ENCODE results near the gene SP1. TPM values are rescaled to one million over a fixed set of nuclear protein-coding genes. Genes with fewer than 3 reads are reported as not detected.

Gene SP1
- total and polyA plus RNA-seq, 2 of the 4 experiments (the other 2 are of a cell fraction), result 19.7 to 53.6 TPM

- dilution Hi-C loops (cut with HindIII; ENCODE audit: low sequenced_read_pairs, unreplicated experiment) (no loop called here), intact Hi-C loops (cut with micrococcal nuclease) (no loop called here), in situ Hi-C loops (cut with MboI; ENCODE audit: low sequenced_read_pairs) (no loop called here)
- H2AK5ac ChIP-seq (ENCODE audit: low read depth, low read length), result no peak overlapping the region
- no peak overlapping the region for H2BK15ac ChIP-seq (ENCODE audit: low read depth, low read length)
- H2BK120ac ChIP-seq (ENCODE audit: low read depth, low read length), result no peak overlapping the region
- no peak overlapping the region for H2AFZ ChIP-seq (replicated peaks; ENCODE audit: low read length, poor library complexity)
- CTCF ChIA-PET, result interaction anchor here (0.5 kb wide), 1 partner anchor 597 kb away, joined by 3 read pairs; no protein-coding TSS in a partner anchor
- peaks cover 96% of the 10 kb centered on the region for H4K20me1 ChIP-seq (ENCODE audit: insufficient read depth, low read length)
- H4K5ac ChIP-seq (ENCODE audit: low read depth, low read length), result no peak overlapping the region; the same call in 1 of the 2 replicates
- DNase-seq (no peak), ATAC-seq (ENCODE audit: low read depth) (no peak)
- POLR2A ChIA-PET (ENCODE audit: unreplicated experiment), result no interaction called here
- H3K14ac ChIP-seq (replicated peaks; ENCODE audit: low read depth, low read length), result no peak overlapping the region
- H4K8ac ChIP-seq (ENCODE audit: low read depth in 2 of 2, low read length in 2 of 2), result no peak overlapping the region
- no peak overlapping the region for H2BK5ac ChIP-seq (ENCODE audit: low read depth, low read length, poor library complexity, severe bottlenecking)
- H3K23ac ChIP-seq (ENCODE audit: low read depth, low read length), result no peak overlapping the region
- no peaks in the 10 kb centered on the region; the same call in 1 of the 2 replicates for H3K9me1 ChIP-seq (ENCODE audit: insufficient read depth, low read length)
- no TSS peak for BruUV-seq (replicated peaks)
- no peaks in the 10 kb centered on the region for H3K27me3 ChIP-seq (ENCODE audit: control insufficient read depth, insufficient read depth, low read length)
- peaks cover 49 to 85% of the 10 kb centered on the region in 2 experiments for H3K79me1 ChIP-seq (ENCODE audit: low read depth in 1 of 2, low read length in 2 of 2)
- H3K9me3 ChIP-seq (ENCODE audit: control insufficient read depth, insufficient read depth, low read length), result no peaks in the 10 kb centered on the region
- no peak overlapping the region for H3K4me3 ChIP-seq (ENCODE audit: insufficient read depth, low read depth, low read length)
- H3K4me1 ChIP-seq (ENCODE audit: control insufficient read depth, insufficient read depth, low read length), result peaks cover 9% of the 10 kb centered on the region
- peaks cover 84% of the 10 kb centered on the region for H3K36me3 ChIP-seq (ENCODE audit: control insufficient read depth, insufficient read depth, low read length)
- no peak overlapping the region for H3K18ac ChIP-seq (ENCODE audit: low read depth, low read length)
- no peak overlapping the region for H4K91ac ChIP-seq (ENCODE audit: insufficient read depth, low read depth, low read length)
- TF ChIP-seq MAFK (IDR thresholded peaks at IDR 0.05; ENCODE audit: low read depth, low read length) (no peak), ELK1 (IDR thresholded peaks at IDR 0.05; ENCODE audit: borderline replicate concordance, low read depth, low read length) (no peak), RFX5 (IDR thresholded peaks at IDR 0.05; ENCODE audit: low read depth, low read length) (no peak), BHLHE40 (IDR thresholded peaks at IDR 0.05; ENCODE audit: low read depth, low read length) (no peak), NFE2L2 (IDR thresholded peaks at IDR 0.05; ENCODE audit: low read depth, low read length) (no peak), POLR2A (IDR thresholded peaks at IDR 0.05; ENCODE audit: low read depth, low read length) (no peak), SMC3 (IDR thresholded peaks at IDR 0.05; ENCODE audit: low read depth, low read length) (no peak), CTCF (conservative IDR thresholded peaks at IDR 0.05; ENCODE audit: low read depth, low read length) (no peak)
- no peak overlapping the region for H2AK9ac ChIP-seq (replicated peaks; ENCODE audit: low read depth, low read length, poor library complexity)
- H3K56ac ChIP-seq (ENCODE audit: extremely low read depth, insufficient read depth, low read length), result no peak overlapping the region
- no peak overlapping the region for H3K27ac ChIP-seq (ENCODE audit: insufficient read depth, low read length)
- H3K4me2 ChIP-seq (ENCODE audit: low read depth, low read length), result no peak overlapping the region
- no CpG with 5 or more reads among the region's 3 CpGs for WGBS, 2 experiments (ENCODE audit: extremely low coverage in 2 of 2, insufficient read length in 1 of 2)
- no peak overlapping the region for H2BK20ac ChIP-seq (ENCODE audit: low read depth, low read length)
- no peak overlapping the region for H3K4ac ChIP-seq (ENCODE audit: low read depth, low read length)
- H3K9ac ChIP-seq (ENCODE audit: low read depth, low read length), result no peak overlapping the region
These were observed 83.0 kb downstream of the SP1 start for GRCh38 chr12:53462935-53463334.

Measured in IMR-90 (cell line).